Measurements from ENCODE around the gene RPL14.

Gene RPL14

DNA sequence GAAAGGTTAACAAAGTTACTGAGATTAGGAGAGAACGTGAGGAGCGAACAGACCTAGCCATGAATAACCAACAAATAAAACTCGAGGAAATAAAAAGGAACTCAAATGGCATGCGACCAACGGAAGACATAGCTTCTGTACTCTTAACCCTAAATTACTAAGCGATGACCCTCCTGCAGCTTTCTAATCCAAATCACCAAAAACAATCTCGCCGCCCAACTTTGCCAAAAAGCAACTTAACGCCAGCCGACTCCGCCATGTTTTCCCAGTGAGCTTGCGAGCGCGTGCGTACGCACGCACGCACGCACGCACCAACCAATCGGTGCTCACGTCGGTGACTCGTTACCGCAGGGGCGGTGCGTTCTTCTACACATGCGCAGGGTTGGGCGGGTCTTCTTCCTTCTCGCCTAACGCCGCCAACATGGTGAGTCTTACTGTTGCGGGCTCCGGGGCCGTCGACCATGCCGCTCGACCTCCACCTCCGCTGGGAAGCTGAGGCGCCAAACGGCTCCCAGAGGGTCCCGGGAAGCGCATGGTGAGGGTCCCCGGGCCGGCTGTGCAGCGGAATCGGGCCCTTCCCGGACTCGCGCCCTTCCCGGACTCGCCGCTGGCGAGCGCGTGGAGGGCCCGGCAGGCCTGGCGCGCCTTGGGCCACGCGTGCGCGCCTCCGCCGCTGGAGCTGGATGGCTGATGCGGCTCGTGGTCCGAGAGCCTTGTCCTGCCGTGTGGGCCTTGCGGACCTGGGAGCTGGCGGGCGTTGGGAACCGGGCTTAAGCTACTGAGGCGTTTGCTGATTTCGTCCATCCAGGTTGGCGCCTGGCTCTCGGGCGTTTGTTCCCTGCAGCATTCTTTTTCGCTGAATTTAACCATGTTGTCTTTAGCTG, at the start of gene RPL14:
RPL14 (plus strand) TSS at position 400 of the 884 bp plus-strand sequence; CDS start at position 533, 133 bp downstream.
- DNase-seq (peak; percentile 91), ATAC-seq (replicated peaks) (peak; percentile 76 to 77)
- Mint-ChIP-seq H3K9me3 (peaks cover 0 to 2% of the 10 kb centered on the region in 2 donors), H3K4me1 (peaks cover 15 to 44% of the 10 kb centered on the region in 2 donors), H3K27me3 (no peaks in the 10 kb centered on the region), H3K4me3 (peak within 1 kb of the TSS; percentile 85 to 87), H3K36me3 (peaks cover 27 to 40% of the 10 kb centered on the region in 2 donors), H3K27ac (peak within 1 kb of the TSS; percentile 93)

DNA sequence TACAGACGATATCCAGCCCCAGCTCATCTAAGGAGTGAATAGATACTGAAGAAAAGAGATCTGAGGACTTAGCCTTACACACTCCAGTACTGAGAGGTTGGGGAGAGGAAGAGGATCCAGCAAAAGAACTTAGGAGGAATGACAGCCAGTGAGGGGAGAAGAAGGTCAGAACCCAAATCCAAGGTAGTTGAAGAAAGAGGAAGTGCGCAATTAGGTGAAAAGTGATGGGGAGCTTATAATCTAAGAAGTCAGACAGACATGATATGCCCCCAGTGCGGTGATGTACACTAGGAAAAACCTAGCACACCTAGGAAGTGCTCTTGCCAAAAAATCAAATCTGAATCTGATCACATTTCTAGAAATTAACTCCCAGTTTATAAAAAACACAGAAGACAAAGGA, 49.5 kb upstream of the RPL14 start:
- Mint-ChIP-seq H3K27me3 (peaks cover 0 to 4% of the 10 kb centered on the region in 2 donors), H3K36me3 (peaks cover 0 to 4% of the 10 kb centered on the region in 2 donors), H3K4me1 (no peaks in the 10 kb centered on the region), H3K4me3 (no peak overlapping the region), H3K27ac (no peak overlapping the region), H3K9me3 (no peaks in the 10 kb centered on the region)
- no peak for DNase-seq
- ATAC-seq (replicated peaks) = no peak

DNA sequence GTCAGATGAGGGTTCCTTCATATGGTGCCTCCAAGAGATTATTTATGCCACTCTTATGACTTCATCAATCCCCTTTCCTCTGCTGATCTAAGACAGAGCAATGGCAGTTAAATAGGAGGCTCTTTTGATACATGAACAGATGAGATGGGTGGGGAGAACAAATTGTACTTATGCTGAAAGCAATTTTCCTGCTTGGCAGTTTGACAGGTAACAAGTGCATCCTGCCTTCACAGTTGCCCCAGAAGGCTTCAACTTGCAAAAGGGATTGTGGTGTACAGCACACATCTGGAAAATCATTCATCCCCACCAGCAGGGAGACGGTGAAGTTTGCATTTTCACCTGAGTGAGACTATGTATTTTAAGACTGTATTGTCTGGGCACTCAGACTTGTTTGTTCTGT, 42.9 kb upstream of the RPL14 start:
- no peaks in the 10 kb centered on the region for H3K9me3 Mint-ChIP-seq
- DNase-seq (no peak), ATAC-seq (replicated peaks) (no peak)
- H3K36me3 Mint-ChIP-seq = peaks cover 0 to 6% of the 10 kb centered on the region in 2 donors
- no peak overlapping the region for H3K27ac Mint-ChIP-seq
- no peaks in the 10 kb centered on the region for H3K4me1 Mint-ChIP-seq
- peaks cover 0 to 4% of the 10 kb centered on the region in 2 donors for H3K27me3 Mint-ChIP-seq
- no peak overlapping the region for H3K4me3 Mint-ChIP-seq

DNA sequence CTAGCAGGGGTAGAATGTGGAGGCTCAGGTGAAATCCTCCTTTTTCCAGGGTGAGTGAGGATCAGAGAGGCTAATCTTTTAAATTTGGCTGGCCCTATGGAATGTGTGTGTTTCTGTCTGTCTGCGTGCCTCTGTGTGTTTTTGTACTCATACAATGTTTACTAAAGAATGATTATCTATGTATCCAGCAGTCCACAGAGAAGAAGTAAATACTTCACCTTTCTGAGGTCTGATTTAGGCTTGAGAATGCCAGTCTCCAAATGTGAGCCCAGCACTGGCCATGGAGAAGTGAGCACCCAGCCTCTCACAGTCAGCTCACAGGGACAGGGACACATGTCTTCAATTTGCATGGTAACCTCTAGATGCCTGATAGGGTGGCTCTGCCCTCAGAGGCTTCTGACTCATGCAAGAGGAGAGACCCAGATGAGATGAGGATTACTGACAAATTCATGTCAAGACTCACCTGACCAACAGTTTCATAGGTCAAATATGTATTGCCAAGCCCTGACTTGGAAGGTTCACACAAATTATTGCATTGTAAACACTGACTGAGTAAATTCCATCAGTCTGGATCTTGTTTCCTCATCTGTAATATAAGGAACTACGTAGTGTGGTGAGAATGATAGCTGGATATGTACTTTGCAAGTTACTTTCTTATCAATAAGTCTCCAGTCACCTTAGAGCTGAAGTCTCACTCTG, 39.1 kb upstream of the RPL14 start:
- H3K27ac Mint-ChIP-seq = no peak overlapping the region
- H3K4me1 Mint-ChIP-seq = no peaks in the 10 kb centered on the region
- ATAC-seq (replicated peaks) = no peak
- no peaks in the 10 kb centered on the region for H3K9me3 Mint-ChIP-seq
- H3K36me3 Mint-ChIP-seq = peaks cover 4 to 6% of the 10 kb centered on the region in 2 donors
- DNase-seq = no peak
- H3K4me3 Mint-ChIP-seq = no peak overlapping the region
- no peaks in the 10 kb centered on the region for H3K27me3 Mint-ChIP-seq

DNA sequence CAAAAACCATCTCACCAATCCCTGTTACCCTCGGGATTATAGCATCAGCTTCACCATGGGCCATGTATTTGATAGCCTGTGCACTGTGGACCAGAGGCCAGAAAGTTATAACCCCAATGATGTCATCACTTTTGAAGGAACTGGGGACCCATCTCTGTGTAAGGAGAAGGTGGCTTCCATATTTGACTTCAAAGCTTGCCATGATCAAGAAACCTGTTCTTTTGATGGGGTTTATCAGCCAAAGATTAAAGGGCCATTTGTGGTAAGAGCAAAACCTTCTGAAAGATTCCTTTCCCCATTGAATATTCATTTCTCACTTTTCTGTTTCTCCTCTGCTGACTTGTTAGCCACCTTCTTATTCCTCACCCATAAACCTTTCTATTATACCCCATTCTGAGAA, 34.3 kb upstream of the RPL14 start:
- Mint-ChIP-seq H3K27me3 (no peaks in the 10 kb centered on the region), H3K4me3 (no peak overlapping the region), H3K27ac (no peak overlapping the region), H3K4me1 (peaks cover 2 to 8% of the 10 kb centered on the region in 2 donors), H3K9me3 (no peaks in the 10 kb centered on the region), H3K36me3 (peaks cover 8 to 13% of the 10 kb centered on the region in 2 donors)
- no peak for ATAC-seq (replicated peaks)
- DNase-seq = no peak

DNA sequence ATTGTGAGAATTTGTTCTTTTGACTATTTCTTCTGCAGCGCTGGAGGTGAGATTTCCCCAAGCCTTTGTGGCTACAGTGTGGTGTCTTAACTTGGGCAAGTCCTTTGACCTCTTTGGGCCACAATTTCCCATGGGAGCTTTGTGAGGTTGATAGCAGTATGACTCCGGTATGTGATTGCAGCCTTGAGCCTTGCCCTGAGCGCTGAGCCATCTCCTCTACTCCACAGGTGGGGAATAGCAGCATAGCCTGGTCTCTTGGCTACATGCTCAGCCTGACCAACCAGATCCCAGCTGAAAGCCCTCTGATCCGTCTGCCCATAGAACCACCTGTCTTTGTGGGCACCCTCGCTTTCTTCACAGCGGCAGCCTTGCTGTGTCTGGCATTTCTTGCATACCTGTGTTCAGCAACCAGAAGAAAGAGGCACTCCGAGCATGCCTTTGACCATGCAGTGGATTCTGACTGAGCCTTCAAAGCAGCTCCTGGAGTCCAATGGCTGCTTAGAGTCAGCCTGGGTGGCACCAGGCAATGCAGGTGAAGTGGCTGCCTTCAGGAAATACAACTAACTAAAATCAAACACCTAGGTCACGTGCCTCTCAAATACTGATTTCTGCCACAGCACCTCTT, 30.0 kb upstream of the RPL14 start:
- H3K4me1 Mint-ChIP-seq = peaks cover 2 to 8% of the 10 kb centered on the region in 2 donors
- DNase-seq (no peak), ATAC-seq (replicated peaks) (peak; percentile 63 to 66)
- no peak overlapping the region for H3K27ac Mint-ChIP-seq
- no peaks in the 10 kb centered on the region for H3K9me3 Mint-ChIP-seq
- no peaks in the 10 kb centered on the region for H3K27me3 Mint-ChIP-seq
- H3K36me3 Mint-ChIP-seq = peaks cover 8 to 19% of the 10 kb centered on the region in 2 donors
- no peak overlapping the region for H3K4me3 Mint-ChIP-seq

DNA sequence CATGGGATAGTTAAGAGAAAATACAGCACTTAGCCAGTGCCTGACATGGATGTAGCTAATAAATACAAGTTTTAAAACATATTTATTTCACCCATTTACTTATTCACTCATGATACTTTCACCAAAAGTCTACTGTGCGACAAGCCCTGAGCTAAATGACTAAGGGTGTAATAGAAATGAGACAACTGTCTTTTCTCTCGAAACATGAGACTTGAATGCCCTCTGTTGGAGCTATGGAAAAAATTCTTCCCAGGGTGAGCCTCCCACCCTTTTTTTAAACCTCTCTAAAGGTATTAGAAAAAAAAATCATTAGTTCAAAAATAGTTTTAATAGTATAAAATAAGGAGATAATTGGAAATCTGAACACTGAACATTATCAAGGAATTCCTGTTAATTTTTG, 24.3 kb upstream of the RPL14 start:
- Mint-ChIP-seq H3K27me3 (no peaks in the 10 kb centered on the region), H3K4me1 (no peaks in the 10 kb centered on the region), H3K4me3 (no peak overlapping the region), H3K9me3 (no peaks in the 10 kb centered on the region), H3K36me3 (peaks cover 2 to 18% of the 10 kb centered on the region in 2 donors), H3K27ac (no peak overlapping the region)
- DNase-seq = no peak
- no peak for ATAC-seq (replicated peaks)

DNA sequence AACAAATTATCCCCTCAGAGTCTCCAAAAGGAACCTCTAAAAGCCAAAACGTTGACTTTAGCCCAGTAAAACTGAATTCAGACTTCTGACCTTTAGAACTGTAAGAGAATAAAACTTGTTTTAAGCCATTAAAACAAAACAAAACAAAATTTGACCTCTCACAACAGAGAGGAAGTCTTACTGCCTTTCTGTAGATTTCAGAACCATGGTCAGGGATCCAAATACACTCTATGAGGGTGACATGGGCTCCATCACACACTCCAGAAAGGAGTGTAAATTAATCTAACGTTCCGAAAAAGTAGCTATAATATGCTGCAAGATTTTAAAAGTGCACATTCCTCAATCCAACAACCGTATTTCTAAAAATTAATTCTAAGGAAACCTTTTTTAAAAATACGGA, 19.2 kb upstream of the RPL14 start:
- H3K27ac Mint-ChIP-seq = no peak overlapping the region
- ATAC-seq (replicated peaks) (no peak), DNase-seq (no peak)
- no peak overlapping the region for H3K4me3 Mint-ChIP-seq
- H3K9me3 Mint-ChIP-seq = no peaks in the 10 kb centered on the region
- no peaks in the 10 kb centered on the region for H3K27me3 Mint-ChIP-seq
- H3K4me1 Mint-ChIP-seq = no peaks in the 10 kb centered on the region
- peaks cover 9 to 20% of the 10 kb centered on the region in 2 donors for H3K36me3 Mint-ChIP-seq

DNA sequence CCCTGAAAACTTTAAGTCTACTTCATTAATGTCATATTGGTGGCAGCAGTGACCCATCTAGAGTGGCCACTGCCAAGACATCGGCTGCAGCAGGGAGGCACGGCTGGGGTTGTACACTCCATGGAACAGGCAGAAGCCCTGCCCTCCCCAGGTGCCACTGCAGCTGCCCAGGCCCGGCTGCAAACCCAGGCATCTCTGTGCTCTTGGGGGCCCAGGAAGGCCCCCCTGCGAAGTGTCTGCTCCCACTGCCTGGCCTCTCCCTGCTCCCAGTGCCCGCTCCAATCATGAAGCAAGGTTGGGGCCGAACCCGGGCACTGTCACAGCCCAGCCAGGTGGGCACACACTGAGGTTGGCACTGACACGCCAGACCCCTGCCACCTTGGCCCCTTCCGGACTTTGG, 12.1 kb upstream of the RPL14 start:
- Mint-ChIP-seq H3K27me3 (no peaks in the 10 kb centered on the region), H3K4me1 (no peaks in the 10 kb centered on the region), H3K27ac (no peak overlapping the region), H3K36me3 (peaks cover 10 to 21% of the 10 kb centered on the region in 2 donors), H3K4me3 (no peak overlapping the region), H3K9me3 (no peaks in the 10 kb centered on the region)
- ATAC-seq (replicated peaks) (no peak), DNase-seq (no peak)

DNA sequence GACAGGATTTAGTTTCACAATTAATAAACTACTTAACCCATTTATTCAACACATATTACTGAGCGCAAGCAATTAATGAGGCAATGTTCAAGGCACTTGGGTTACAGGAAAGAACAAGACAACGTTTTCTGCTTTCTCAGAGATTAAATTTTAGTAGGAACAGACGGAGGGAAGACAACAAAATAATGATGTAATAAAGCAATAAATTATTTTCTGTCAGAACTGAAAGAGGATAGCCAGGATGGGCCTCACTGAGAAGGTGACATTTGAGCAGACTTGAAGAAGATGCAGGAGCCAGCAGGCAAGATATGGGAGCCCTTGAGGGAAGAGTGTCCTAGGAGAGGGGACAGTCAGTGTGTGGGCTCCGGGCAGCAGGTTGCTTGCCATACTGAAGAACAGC, 11.3 kb upstream of the RPL14 start:
- Mint-ChIP-seq H3K27me3 (no peaks in the 10 kb centered on the region), H3K4me3 (no peak overlapping the region), H3K9me3 (no peaks in the 10 kb centered on the region), H3K36me3 (peaks cover 8 to 16% of the 10 kb centered on the region in 2 donors), H3K27ac (no peak overlapping the region), H3K4me1 (no peaks in the 10 kb centered on the region)
- DNase-seq (no peak), ATAC-seq (replicated peaks) (no peak)

DNA sequence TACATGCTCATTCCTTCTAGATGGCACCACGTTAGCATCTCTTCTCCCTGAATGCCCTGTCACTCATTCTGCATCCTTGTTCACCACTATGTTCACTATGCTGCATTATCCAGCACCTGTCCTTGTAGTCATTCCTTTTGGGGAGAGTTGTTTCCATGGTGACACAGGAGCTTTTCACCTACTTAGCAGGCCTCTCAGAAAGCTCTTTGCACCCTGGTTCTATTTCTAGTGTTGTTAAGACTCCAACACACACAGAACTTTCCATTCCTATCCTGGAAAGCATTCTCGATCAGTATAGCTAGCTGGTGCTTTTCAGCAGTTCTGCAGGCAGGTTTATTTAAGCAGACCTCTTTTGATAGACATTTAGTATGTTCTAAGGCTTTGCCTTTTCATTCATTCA, 6.7 kb upstream of the RPL14 start:
- H3K27me3 Mint-ChIP-seq = no peaks in the 10 kb centered on the region
- peaks cover 10 to 20% of the 10 kb centered on the region in 2 donors for H3K36me3 Mint-ChIP-seq
- no peaks in the 10 kb centered on the region for H3K9me3 Mint-ChIP-seq
- ATAC-seq (replicated peaks) (no peak), DNase-seq (no peak)
- H3K4me1 Mint-ChIP-seq = peaks cover 9 to 24% of the 10 kb centered on the region in 2 donors
- no peak overlapping the region for H3K27ac Mint-ChIP-seq
- no peak overlapping the region for H3K4me3 Mint-ChIP-seq

DNA sequence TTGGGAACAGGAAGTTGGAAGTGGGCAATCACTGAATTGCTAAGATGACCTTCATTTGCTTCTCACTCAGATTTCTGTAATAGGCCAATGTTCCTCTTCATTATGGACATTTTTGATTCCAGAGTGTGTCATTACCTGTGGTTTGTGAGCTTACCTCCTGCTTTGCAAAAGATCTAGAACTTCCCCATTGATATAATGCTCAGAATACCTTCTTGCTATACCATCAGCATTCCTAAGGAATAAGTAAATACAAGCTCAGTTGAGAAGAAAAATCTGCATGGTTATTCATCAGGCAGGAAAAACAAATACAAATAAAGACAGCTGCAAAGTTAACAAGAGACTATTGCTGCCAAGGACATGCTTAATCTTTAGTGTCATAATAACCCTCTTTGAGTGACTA, 5.6 kb upstream of the RPL14 start:
- H3K36me3 Mint-ChIP-seq = peaks cover 8 to 14% of the 10 kb centered on the region in 2 donors
- H3K27me3 Mint-ChIP-seq = no peaks in the 10 kb centered on the region
- peaks cover 9 to 34% of the 10 kb centered on the region in 2 donors for H3K4me1 Mint-ChIP-seq
- H3K27ac Mint-ChIP-seq = no peak overlapping the region
- DNase-seq = no peak
- H3K9me3 Mint-ChIP-seq = peaks cover 0 to 2% of the 10 kb centered on the region in 2 donors
- no peak for ATAC-seq (replicated peaks)
- H3K4me3 Mint-ChIP-seq = no peak overlapping the region

DNA sequence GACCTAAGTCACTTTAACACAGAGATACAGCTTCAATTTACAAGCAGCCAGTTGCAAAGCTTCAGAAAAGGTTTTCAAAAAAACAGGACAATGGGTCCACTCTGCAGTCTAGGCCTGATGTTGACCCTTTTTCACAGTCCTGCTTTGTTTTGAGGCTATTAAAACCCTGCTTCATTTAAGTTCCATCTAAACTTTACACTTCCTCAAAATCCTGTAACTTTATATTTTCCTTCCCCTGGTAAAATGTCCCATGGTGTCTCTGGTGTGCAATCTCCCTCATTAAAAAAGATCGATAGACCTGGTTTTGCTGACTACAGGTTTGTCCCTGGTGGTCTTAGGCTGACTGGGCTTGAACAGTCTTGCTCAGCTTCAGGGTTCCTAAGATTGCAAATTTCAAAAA, 5.1 kb upstream of the RPL14 start:
- DNase-seq (no peak), ATAC-seq (replicated peaks) (no peak)
- peaks cover 0 to 2% of the 10 kb centered on the region in 2 donors for H3K9me3 Mint-ChIP-seq
- peaks cover 8 to 19% of the 10 kb centered on the region in 2 donors for H3K36me3 Mint-ChIP-seq
- peaks cover 9 to 34% of the 10 kb centered on the region in 2 donors for H3K4me1 Mint-ChIP-seq
- peak overlapping the region; percentile 97 to 99 for H3K4me3 Mint-ChIP-seq
- H3K27me3 Mint-ChIP-seq = no peaks in the 10 kb centered on the region
- H3K27ac Mint-ChIP-seq = peak overlapping the region; percentile 98

DNA sequence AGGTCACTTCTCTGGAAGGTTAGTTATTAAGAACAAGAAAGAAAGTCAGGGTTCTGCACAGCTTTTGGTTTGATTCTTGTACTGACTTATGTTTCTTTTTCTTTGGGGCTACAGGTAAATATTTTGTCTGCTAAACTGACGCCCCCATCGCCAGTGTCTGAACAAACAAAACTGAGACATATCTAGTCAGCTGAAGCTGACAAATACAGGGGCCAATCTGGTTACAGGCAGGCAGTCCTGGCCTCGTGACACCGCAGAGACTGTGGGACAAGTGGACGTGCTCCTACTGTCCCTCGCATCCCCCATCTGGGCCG, 4.6 kb upstream of the RPL14 start:
- Mint-ChIP-seq H3K27me3 (no peaks in the 10 kb centered on the region), H3K27ac (peak overlapping the region; percentile 98), H3K4me1 (peaks cover 9 to 34% of the 10 kb centered on the region in 2 donors), H3K36me3 (peaks cover 9 to 18% of the 10 kb centered on the region in 2 donors), H3K4me3 (peak overlapping the region; percentile 97 to 99), H3K9me3 (peaks cover 0 to 2% of the 10 kb centered on the region in 2 donors)
- DNase-seq (no peak), ATAC-seq (replicated peaks) (no peak)
